ENCODE results near the gene SOX6.

GRCh38 chr11:16335236-16335962, 20.9 kb downstream of the SOX6 start:
- TF ChIP-seq CTCF (IDR thresholded peaks at IDR 0.05; ENCODE audit: low read depth, low read length): no peak
- no peak for TF ChIP-seq EZH2phosphoT487 (IDR thresholded peaks at IDR 0.05; ENCODE audit: low read depth)
